Gastrocnemius medialis (tissue), 4 donors: ENCODE data around the gene CAMK4.

Experiments used
- CTCF ChIP-seq, 5 experiments: fragments of 450-650 bp in 3 of 5; fragments of 200-600 bp in 2 of 5; sonication (generic) in 2 of 5; IDR thresholded peaks in 4 of 5; conservative IDR thresholded peaks in 1 of 5; 1 replicate in 4 of 5; 2 replicates in 1 of 5; pipeline ENCODE4 v1.5.1; 2016 to 2019; ENCODE audit warnings: antibody characterized with exemption in 5 of 5, mild to moderate bottlenecking in 3 of 5, moderate library complexity in 3 of 5
- POLR2A ChIP-seq, 2 donors: fragments of 450-650 bp; IDR thresholded peaks; one replicate each; pipeline ENCODE4 v1.6.1; 2017; ENCODE audit warnings: antibody characterized with exemption in 2 of 2, mild to moderate bottlenecking in 2 of 2, moderate library complexity in 2 of 2

- TF ChIP-seq CTCF (IDR thresholded peaks at IDR 0.05 in 4 of 5, conservative IDR thresholded peaks at IDR 0.05 in 1 of 5) (no peak), POLR2A (IDR thresholded peaks at IDR 0.05) (no peak)
These were observed 173.8 kb downstream of the CAMK4 start for GRCh38 chr5:111398013-111398412.
